Activated B cell treated with CpG ODN at 0.5 μM for 24 hours (primary cell): Measurements from ENCODE around the gene CEP19. TPM values are rescaled to one million over a fixed set of nuclear protein-coding genes. Genes with fewer than 3 reads are reported as not detected.

ENCODE experiments used
- ATAC-seq: fragments of 200-7000 bp; cut with Tn5 transposase; one replicate; pipeline ENCODE4 v1.10.0; 2021; ENCODE audit warnings: low read depth, mild to moderate bottlenecking, moderate library complexity
- CTCF ChIA-PET: fragments of 350-600 bp; sonication (Branson Sonifier 250); formaldehyde crosslinking; loops from one replicate; lab custom pipeline; 2021; ENCODE audit warnings: antibody characterized with exemption; lab: Charles Lee
- POLR2A ChIA-PET: fragments of 350-600 bp; sonication (Branson Sonifier 250); formaldehyde crosslinking; loops from one replicate; lab custom pipeline; 2021; ENCODE audit warnings: antibody characterized with exemption; lab: Charles Lee
- DNase-seq: peaks from one replicate; pipeline ENCODE4 v3.0.0; 2022
- H3K27ac Mint-ChIP-seq: one replicate; pipeline ENCODE4 v1.8.0; 2020; ENCODE audit warnings: mixed read lengths
- H3K27me3 Mint-ChIP-seq: one replicate; pipeline ENCODE4 v1.8.0; 2021; ENCODE audit warnings: mixed read lengths
- H3K36me3 Mint-ChIP-seq: one replicate; pipeline ENCODE4 v1.8.0; 2021; ENCODE audit warnings: low read depth, mixed read lengths
- H3K4me1 Mint-ChIP-seq: one replicate; pipeline ENCODE4 v1.8.0; 2021; ENCODE audit warnings: mixed read lengths
- H3K4me3 Mint-ChIP-seq: one replicate; pipeline ENCODE4 v1.8.0; 2020; ENCODE audit warnings: mild to moderate bottlenecking, mixed read lengths
- H3K9me3 Mint-ChIP-seq: one replicate; pipeline ENCODE4 v1.8.0; 2020; ENCODE audit warnings: mixed read lengths
- CTCF ChIP-seq: fragments of 200-600 bp; IDR thresholded peaks from one replicate; pipeline ENCODE4 v1.8.0; 2022; ENCODE audit warnings: antibody characterized with exemption, mild to moderate bottlenecking
- intact Hi-C: fragments of 100-400 bp; cut with micrococcal nuclease; formaldehyde crosslinking; loops from one replicate; pipeline ENCODE4 v1.15.1; 2024
- total RNA-seq: library from RNA; stranded (reverse); gene quantifications from 2 replicates; pipeline ENCODE4 v1.2.3, GENCODE V29; 2022

Gene CEP19
- total RNA-seq, 1 donor from 2014 or later: 4.1 TPM

GRCh38 chr3:196691386-196691785 lies 20.7 kb downstream of the CEP19 start:
- no peak for DNase-seq
- intact Hi-C loops: no loop called here
- Mint-ChIP-seq H3K9me3 (no peaks in the 10 kb centered on the region), H3K4me3 (no peak overlapping the region), H3K27me3 (no peaks in the 10 kb centered on the region), H3K27ac (no peak overlapping the region), H3K4me1 (peaks cover 19% of the 10 kb centered on the region), H3K36me3 (no peaks in the 10 kb centered on the region)
- POLR2A ChIA-PET: interaction anchor here (1.7 kb wide), 1 partner anchor 48 kb away, joined by 4 read pairs; the partner anchor contains the start of gene PAK2
- ATAC-seq: no peak
- no peak for TF ChIP-seq CTCF
- CTCF ChIA-PET: interaction anchor here (11.5 kb wide), 1 partner anchor 83 kb away, joined by 258 read pairs; no protein-coding TSS in a partner anchor

GRCh38 chr3:196689941-196690660 lies 21.9 kb downstream of the CEP19 start:
- no peak for DNase-seq
- H3K4me1 Mint-ChIP-seq: peaks cover 19% of the 10 kb centered on the region
- no peaks in the 10 kb centered on the region for H3K9me3 Mint-ChIP-seq
- ATAC-seq: no peak
- no peaks in the 10 kb centered on the region for H3K36me3 Mint-ChIP-seq
- ChIA-PET CTCF (interaction anchor here (11.5 kb wide), 1 partner anchor 82 kb away, joined by 258 read pairs; no protein-coding TSS in a partner anchor), POLR2A (interaction anchor here (0.5 to 1.7 kb wide), 5 partner anchors 48 to 188 kb away, joined by 3 to 17 read pairs (median 6); partner anchors contain the start of gene PAK2)
- H3K27me3 Mint-ChIP-seq: no peaks in the 10 kb centered on the region
- intact Hi-C loops: loop anchor here (5.0 kb wide), 2 partner anchors 163 to 438 kb away; no protein-coding TSS in a partner anchor
- H3K4me3 Mint-ChIP-seq: no peak overlapping the region
- H3K27ac Mint-ChIP-seq: no peak overlapping the region
- no peak for TF ChIP-seq CTCF

- Mint-ChIP-seq H3K27ac (peak overlapping the region; percentile 35), H3K9me3 (no peaks in the 10 kb centered on the region), H3K4me3 (peak overlapping the region; percentile 41), H3K27me3 (no peaks in the 10 kb centered on the region), H3K4me1 (peaks cover 30% of the 10 kb centered on the region), H3K36me3 (no peaks in the 10 kb centered on the region)
- DNase-seq (no peak), ATAC-seq (peak; percentile 30)
- intact Hi-C loops: loop anchor here (5.0 kb wide), 2 partner anchors 161 to 436 kb away; no protein-coding TSS in a partner anchor
- no peak for TF ChIP-seq CTCF
- CTCF ChIA-PET: interaction anchor here (11.5 kb wide), 1 partner anchor 80 kb away, joined by 258 read pairs; no protein-coding TSS in a partner anchor
- POLR2A ChIA-PET: interaction anchor here (0.8 to 1.0 kb wide), 4 partner anchors 21 to 78 kb away, joined by 3 to 8 read pairs (median 3); partner anchors contain the start of genes CEP19 and PIGX
These were observed 23.7 kb downstream of the CEP19 start for GRCh38 chr3:196688349-196688748.

GRCh38 chr3:196686436-196686835 lies 25.6 kb downstream of the CEP19 start:
- ATAC-seq (no peak), DNase-seq (no peak)
- TF ChIP-seq CTCF: no peak
- CTCF ChIA-PET: interaction anchor here (0.7 to 11.5 kb wide), 4 partner anchors 10 to 93 kb away, joined by 3 to 258 read pairs (median 4); no protein-coding TSS in a partner anchor
- peaks cover 3% of the 10 kb centered on the region for H3K9me3 Mint-ChIP-seq
- intact Hi-C loops: loop anchor here (5.0 kb wide), 2 partner anchors 159 to 434 kb away; no protein-coding TSS in a partner anchor
- H3K36me3 Mint-ChIP-seq: no peaks in the 10 kb centered on the region
- peaks cover 30% of the 10 kb centered on the region for H3K4me1 Mint-ChIP-seq
- H3K4me3 Mint-ChIP-seq: no peak overlapping the region
- POLR2A ChIA-PET: interaction anchor here (1.2 to 2.5 kb wide), 3 partner anchors 10 to 47 kb away, joined by 3 to 8 read pairs (median 4); partner anchors contain the start of gene NRROS
- no peak overlapping the region for H3K27ac Mint-ChIP-seq
- H3K27me3 Mint-ChIP-seq: no peaks in the 10 kb centered on the region
